ENCODE results near the gene CAMK2G.

DNA sequence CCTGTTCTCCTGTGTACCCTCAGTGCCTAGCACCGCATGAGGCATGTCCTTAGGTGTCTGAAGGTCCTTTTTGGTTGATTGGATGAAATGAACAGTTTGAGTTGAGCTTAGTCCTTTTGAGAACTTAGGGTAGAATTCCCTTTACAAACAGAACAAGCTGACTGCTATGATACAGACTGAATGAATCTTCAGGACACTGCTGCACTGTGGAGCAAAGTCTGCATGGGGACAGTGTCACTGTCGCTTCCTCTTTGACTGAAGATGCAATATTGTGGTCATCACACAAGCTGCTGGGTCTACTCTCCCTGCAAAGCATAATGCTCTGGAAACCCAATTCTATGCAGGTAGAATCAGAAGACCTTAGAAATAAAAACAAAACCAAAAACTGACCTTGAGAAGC lies 28.0 kb upstream of the CAMK2G start:
- no peak for TF ChIP-seq EZH2phosphoT487 (IDR thresholded peaks at IDR 0.05; ENCODE audit: borderline replicate concordance, low read depth, low read length)
- TF ChIP-seq, protein P1, sequence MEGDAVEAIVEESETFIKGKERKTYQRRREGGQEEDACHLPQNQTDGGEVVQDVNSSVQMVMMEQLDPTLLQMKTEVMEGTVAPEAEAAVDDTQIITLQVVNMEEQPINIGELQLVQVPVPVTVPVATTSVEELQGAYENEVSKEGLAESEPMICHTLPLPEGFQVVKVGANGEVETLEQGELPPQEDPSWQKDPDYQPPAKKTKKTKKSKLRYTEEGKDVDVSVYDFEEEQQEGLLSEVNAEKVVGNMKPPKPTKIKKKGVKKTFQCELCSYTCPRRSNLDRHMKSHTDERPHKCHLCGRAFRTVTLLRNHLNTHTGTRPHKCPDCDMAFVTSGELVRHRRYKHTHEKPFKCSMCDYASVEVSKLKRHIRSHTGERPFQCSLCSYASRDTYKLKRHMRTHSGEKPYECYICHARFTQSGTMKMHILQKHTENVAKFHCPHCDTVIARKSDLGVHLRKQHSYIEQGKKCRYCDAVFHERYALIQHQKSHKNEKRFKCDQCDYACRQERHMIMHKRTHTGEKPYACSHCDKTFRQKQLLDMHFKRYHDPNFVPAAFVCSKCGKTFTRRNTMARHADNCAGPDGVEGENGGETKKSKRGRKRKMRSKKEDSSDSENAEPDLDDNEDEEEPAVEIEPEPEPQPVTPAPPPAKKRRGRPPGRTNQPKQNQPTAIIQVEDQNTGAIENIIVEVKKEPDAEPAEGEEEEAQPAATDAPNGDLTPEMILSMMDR (conservative IDR thresholded peaks at IDR 0.05; ENCODE audit: low read length): no peak
